Nucleus accumbens (tissue), 56 donors: Measurements from ENCODE around the gene PLOD1.

ENCODE experiments used
- DNase-seq, 56 donors: peaks; one replicate each; lab custom pipeline; 2025; lab: John Stamatoyannopoulos, UW

PLOD1 gene

DNA sequence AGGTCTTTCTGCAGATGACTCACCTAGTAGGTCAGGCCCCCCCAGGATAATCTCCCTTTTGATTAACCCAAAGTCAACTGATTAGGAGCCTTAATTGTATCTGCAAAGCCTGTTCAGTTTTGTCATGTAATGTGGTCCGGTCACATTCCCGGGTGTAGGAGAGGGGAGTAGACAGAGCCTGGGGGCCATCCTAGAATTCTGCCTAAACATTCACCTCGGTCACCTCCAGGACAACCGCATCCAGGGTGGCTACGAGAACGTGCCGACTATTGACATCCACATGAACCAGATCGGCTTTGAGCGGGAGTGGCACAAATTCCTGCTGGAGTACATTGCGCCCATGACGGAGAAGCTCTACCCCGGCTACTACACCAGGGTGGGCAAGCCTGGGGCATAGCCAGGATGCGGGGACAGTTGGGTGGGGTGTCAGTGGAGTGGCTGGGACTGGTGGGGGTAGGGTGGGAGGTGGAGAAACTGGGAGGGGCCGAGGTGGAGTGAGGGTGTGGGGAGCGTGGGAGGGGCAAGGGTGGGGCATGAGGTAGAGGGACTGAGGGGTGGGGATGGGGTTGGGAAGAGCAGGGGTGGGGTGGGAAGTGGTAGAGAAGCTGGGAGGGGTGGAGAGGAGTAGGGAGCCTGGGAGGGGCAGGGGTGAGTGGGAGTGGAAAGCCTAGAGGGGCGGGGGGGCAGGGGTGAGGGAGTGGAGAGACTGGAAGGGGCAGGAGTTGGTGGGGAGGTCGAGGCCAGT, 36.1 kb downstream of the PLOD1 start:
- DNase-seq: no peak

- DNase-seq: no peak
Observed at GRCh38 chr1:11977625-11978024, 43.1 kb downstream of the PLOD1 start.

DNA sequence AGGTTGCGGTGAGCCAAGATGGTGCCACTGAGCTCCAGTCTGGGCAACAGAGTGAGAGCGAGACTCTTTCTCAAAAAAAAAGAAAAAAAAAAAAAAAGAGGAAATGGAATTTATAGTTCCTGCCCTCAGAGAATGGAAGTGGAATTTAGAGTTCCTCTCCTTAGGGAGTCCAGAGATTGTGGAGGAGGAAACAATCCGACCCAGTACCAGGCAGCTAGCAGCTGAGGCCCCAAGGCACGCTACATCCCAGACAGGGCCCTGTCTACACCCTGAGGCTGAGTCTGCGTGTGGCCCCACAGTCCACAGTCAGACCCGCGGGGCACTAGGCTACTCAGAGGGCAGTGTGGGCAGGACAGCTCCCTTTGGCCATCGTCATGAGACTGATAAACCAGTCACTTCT, 43.8 kb downstream of the PLOD1 start:
- DNase-seq: no peak

- DNase-seq: peak in 15 of 56 donors; percentile 40 to 70 (median 58)
Observed at GRCh38 chr1:11979028-11979850, 44.7 kb downstream of the PLOD1 start.

DNA sequence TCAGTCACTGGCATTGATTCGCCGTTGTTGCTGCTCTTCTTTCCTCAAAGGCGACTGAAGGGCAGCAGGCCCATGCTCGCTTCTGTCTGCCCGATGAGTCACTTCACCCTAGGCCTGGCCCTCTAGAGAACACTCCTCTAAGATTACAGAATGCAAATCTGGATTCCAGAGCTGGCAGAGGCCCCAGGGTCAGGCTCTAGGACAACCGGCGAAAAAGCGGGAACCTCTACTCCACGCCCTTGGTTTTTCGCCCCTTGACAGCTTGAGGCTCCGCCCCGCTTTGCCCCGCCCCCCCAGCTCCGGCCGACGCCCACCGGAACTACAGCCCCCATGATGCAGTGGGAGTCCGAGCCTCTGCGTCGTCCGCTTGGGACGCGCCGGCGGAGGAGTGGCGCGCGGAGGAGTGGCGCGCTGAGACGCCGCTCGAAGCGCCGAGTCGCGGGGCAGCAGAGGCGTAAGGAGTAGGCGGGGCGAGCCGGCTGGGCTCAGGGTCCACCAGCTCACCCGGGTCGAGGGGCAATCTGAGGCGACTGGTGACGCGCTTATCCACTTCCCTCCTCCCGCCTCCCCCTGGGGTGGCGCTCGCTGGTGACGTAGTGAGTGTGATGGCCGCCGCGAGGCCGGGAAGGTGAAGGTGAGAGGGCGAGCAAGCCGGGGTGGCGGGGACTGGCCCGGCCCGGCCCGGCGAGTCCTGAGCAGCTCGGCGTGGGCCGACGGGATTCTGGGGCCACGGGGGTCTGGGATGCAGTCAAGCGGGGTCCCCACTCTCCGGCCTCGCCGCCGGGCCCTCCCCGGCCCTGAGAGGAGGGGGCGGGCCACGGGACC, 45.5 kb downstream of the PLOD1 start, which contains the start of gene MFN2:
MFN2 (plus strand) TSS at position 594 of the 825 bp plus-strand sequence. CDS start 8,725 bp downstream, outside the sequence.
- peak; percentile 70 to 100 (median 94) for DNase-seq

DNA sequence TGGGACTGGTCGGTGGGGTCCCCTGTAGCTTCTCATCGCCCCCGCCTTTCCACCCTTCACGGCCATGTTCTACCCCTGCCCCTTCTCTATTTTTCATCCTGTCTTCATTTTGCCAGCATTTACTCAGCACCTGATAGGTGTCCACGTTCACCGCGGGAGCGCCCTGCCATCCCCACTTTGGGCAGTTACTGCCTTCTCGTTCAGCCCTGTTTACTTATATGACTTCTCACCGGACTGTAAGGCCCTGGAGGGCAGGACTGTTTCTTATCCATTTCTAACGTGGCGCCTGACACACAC, 46.1 kb downstream of the PLOD1 start:
- DNase-seq: no peak

DNA sequence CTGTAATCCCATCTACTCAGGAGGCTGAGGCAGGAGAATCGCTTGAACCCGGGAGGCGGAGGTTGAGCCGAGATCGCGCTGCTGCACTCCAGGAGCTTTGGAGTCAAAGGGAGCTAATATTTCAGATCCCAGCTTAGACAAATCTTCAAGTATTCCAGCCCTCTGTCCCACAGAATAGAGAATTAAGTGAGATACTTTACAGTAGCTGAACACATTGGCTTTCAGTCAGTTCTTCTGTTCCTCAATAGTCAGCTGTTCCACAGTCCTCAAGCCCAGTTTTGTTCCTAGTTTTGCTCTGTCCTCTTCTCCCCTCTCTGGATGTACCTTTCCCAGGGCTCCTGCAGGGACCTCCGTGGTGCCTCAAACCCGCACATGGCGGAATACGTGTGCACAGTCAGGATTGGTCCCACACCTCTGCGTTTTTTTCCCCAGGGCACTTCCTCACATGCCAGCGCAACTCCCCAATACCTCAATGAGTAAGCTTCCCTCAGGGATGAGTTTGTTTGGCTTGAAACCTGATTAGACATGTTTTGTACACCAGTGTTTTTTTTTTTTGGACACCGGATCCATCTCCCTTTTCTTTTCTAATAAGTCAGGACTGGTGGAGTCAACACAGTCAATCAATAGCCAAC, 47.0 kb downstream of the PLOD1 start:
- DNase-seq: no peak

GRCh38 chr1:11982010-11982392, 47.5 kb downstream of the PLOD1 start:
- no peak for DNase-seq

- DNase-seq: no peak
Observed at GRCh38 chr1:11984121-11984520, 49.6 kb downstream of the PLOD1 start.

- DNase-seq: no peak
Observed at GRCh38 chr1:11984576-11984975, 50.1 kb downstream of the PLOD1 start.

DNA sequence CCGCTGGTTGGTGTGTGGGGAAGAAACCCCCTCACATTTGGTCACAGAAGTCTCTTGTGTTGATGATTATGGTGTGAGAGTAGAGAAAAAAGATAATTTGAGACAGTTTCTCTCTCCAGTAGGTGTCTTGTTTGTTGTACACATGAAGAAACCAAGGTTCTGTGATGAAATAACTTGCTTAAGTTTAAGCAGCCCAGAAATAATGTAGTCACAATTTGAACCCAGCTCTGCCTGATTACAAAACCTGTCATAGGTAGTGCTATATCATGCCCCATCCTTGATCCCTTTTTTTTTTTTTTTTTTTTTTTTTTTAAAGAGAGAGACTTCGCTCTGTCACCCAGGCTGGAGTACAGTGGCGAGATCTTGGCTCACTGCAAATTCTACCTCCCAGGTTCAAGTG, 50.7 kb downstream of the PLOD1 start:
- DNase-seq: no peak

DNA sequence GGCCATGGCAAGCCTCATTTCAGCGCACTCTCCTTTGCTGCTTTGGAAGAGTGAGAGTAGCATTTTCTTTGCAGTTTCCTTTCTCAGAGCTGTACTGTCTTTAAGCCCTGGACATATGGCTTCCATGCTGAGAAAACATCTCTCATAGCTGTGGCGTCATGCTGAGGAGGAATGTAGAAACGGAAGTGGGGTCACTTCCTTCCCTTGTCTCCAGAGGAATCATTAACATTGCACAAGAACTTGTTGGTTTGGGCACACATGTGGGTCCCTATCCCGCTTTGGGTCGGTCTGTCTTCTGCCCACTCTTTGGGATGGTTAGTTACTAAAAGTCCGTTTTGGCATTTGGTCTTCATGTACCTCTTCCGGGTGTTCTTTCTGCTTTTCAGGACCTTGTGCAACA, 51.3 kb downstream of the PLOD1 start:
- DNase-seq: no peak

GRCh38 chr1:11989669-11990068, 55.2 kb downstream of the PLOD1 start:
- no peak for DNase-seq

- no peak for DNase-seq
Observed at GRCh38 chr1:11990303-11991032, 56.0 kb downstream of the PLOD1 start.

DNA sequence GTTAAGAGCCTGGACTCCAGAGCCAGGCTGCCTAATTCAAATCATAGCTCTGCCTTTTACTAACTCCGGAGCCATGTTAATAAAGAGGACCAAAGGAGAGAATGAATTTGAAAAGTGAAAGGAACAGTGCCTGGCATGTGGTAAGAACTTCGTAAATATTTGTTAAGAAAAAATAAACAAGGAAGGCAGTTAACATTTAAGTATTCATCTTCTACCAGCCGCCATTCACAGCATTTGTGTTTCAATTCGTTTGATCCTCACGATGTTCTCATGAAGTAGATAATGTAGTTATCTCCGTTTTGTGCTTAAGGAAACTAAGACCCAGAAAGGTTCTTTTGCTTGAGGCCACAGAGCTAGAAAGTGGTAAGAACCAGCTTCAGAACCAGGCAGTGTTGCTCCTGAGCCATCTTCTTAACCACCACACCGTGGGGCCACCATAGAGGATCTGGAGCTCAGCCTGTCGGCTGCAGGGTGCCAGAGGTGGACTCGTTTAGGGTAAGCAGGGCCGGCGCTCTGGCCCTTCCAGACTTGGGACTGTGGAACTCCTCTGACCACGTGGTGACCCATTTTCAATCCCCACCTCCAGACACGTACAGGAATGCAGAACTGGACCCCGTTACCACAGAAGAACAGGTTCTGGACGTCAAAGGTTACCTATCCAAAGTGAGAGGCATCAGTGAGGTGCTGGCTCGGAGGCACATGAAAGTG, 57.6 kb downstream of the PLOD1 start:
- DNase-seq: no peak

DNA sequence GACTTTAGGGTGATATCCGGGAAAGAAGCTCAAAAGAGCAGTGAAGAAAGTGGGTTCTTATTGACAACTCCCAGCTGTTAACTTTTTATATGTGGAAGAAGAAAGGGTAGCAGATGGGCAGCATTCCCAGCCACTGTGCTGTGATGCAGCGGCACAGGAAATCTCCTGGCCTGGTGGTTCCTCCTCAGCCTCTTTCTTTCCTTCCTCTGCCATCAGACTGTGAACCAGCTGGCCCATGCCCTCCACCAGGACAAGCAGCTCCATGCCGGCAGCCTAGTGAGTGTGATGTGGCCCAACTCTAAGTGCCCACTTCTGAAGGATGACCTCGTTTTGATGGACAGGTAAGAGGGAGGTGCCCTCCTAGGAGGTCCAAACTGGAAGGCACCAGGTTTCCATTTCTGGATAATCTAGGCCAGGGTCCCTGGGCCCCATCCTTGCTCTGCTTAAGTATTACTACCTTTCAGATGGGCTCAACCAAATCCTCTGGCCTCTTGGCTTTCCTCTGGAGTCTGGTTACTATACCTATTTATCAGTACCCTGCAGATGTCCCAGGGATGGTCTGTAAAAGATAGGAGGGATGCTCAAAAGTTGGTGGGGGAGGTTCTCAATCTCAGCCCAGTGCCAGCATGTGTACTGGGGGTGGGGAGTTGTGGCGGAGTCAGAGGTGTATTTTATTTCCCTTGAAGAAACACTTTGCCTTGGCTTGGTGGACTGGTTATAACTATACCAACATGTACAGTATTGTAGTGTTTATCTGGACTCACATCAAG, 62.7 kb downstream of the PLOD1 start:
- no peak for DNase-seq

GRCh38 chr1:11998636-11999035, 64.1 kb downstream of the PLOD1 start:
- DNase-seq: no peak

DNA sequence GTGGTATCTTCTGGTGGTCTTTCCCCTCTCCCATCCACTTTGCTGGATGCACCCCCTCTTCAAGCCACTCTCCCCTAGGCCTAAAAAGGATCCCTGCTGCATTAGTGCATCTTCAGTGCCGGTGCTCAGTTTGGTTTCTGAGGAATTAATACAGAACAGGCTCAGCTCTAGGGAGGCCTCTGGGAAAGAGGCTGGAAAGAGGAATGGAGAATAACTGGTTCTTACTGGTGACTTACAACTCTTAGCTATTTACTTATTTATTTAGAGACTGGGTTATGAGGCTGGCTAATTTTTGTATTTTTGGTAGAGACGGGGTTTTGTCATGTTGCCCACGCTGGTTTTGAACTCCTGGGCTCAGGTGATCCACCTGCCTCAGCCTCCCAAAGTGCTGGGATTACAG, 64.7 kb downstream of the PLOD1 start:
- DNase-seq: no peak
